Stomach (tissue), 9 donors: ENCODE data around the gene COPB1. TPM values are rescaled to one million over a fixed set of nuclear protein-coding genes. Genes with fewer than 3 reads are reported as not detected.

ENCODE experiments used
- DNase-seq, 2 donors: peaks; one replicate each; pipeline versions ENCODE4 v3.0.0 to v3.0.0-alpha.2; 2013 to 2019
- H3K27ac ChIP-seq, 5 donors: fragments of 200-600 bp in 4 of 5; sonication (generic) in 4 of 5; one replicate each; pipeline ENCODE4 v1.5.1; 2013 to 2019; ENCODE audit warnings: mild to moderate bottlenecking in 1 of 5, moderate library complexity in 1 of 5
- H3K27me3 ChIP-seq, 3 donors: fragments of 200-600 bp; sonication (generic); one replicate each; pipeline ENCODE4 v1.5.1; 2017 to 2019; ENCODE audit warnings: mixed run types in 1 of 3
- H3K36me3 ChIP-seq, 4 donors: fragments of 200-600 bp; sonication (generic); 1 replicate in 3 of 4; 2 replicates in 1 of 4; pipeline ENCODE4 v1.5.1; 2016 to 2019
- H3K4me1 ChIP-seq, 4 donors: fragments of 200-600 bp; sonication (generic); one replicate each; pipeline ENCODE4 v1.5.1; 2016 to 2019
- H3K4me3 ChIP-seq, 4 donors: fragments of 200-600 bp; sonication (generic) in 3 of 4; one replicate each; pipeline ENCODE4 v1.5.1; 2016 to 2019; ENCODE audit warnings: mild to moderate bottlenecking in 1 of 4
- H3K9me3 ChIP-seq, 4 donors: fragments of 200-600 bp; sonication (generic); one replicate each; pipeline ENCODE4 v1.5.1; 2016 to 2019
- CTCF ChIP-seq, 7 experiments: fragments of 450-650 bp in 4 of 7; fragments of 200-600 bp in 3 of 7; sonication (generic) in 3 of 7; IDR thresholded peaks; one replicate each; pipeline ENCODE4 v1.5.1; 2016 to 2019; ENCODE audit warnings: antibody characterized with exemption in 7 of 7, control low read depth in 2 of 7, mild to moderate bottlenecking in 1 of 7
- EP300 ChIP-seq: sonication (generic); formaldehyde crosslinking; IDR thresholded peaks from one replicate; pipeline ENCODE4 v1.6.1; 2017; ENCODE audit warnings: antibody characterized with exemption
- POLR2A ChIP-seq, 4 donors: fragments of 450-650 bp; IDR thresholded peaks; one replicate each; pipeline ENCODE4 v1.6.1; 2016; ENCODE audit warnings: antibody characterized with exemption in 4 of 4, control low read depth in 2 of 4, mild to moderate bottlenecking in 1 of 4, moderate library complexity in 1 of 4
- POLR2AphosphoS5 ChIP-seq, 3 donors: sonication (generic); formaldehyde crosslinking; IDR thresholded peaks; one replicate each; pipeline ENCODE4 v1.6.1; 2016; ENCODE audit warnings: antibody characterized with exemption in 3 of 3
- WGBS, 5 donors: extraction: QIAGEN DNeasy Blood & Tissue Kit in 3 of 5; methylation state at CpG; one replicate each; pipeline versions ENCODE4 v1.1.5 to v1.1.7; 2013 to 2018; 5-methylcytosine and 5-hydroxymethylcytosine counted together
- intact Hi-C: fragments of 100-400 bp; cut with DNase I; formaldehyde crosslinking; loops from one replicate; pipeline ENCODE4 v1.15.1; 2023; ENCODE audit warnings: low total_unique reads
- polyA plus RNA-seq, 3 donors: library from polyadenylated mRNA; stranded (reverse); fragments of 200-250 nt; gene quantifications; one replicate each; pipeline ENCODE4 v1.2.3, GENCODE V29; 2013
- total RNA-seq, 5 donors: library from RNA; depleted of rRNA; stranded (reverse); fragments of >200 nt; gene quantifications; one replicate each; pipeline versions ENCODE4 v1.1.0 to v1.2.3, GENCODE V29; 2014 to 2016
- donor health status: healthy with polysubstance abuse.
- donor health status: Bipolar disorder and iron deficiency.
- donor health status: healthy.

COPB1 gene
- total and polyA plus RNA-seq, 8 donors, result 36.8 to 196 (median 47.9) TPM

GRCh38 chr11:14520747-14521151 is 21.1 kb upstream of the COPB1 start:
- peak overlapping the region; percentile 87 to 94 (median 92) for H3K27ac ChIP-seq
- peak overlapping the region; percentile 74 to 94 (median 78) for H3K4me3 ChIP-seq
- H3K27me3 ChIP-seq, result no peaks in the 10 kb centered on the region
- 13 to 16% (median 14%) methylated on average over 11 of the region's 11 CpGs for WGBS, 5 donors
- H3K9me3 ChIP-seq, result no peaks in the 10 kb centered on the region
- intact Hi-C loops, result no loop called here
- H3K4me1 ChIP-seq, result peaks cover 9 to 28% (median 22%) of the 10 kb centered on the region in 4 donors
- peaks cover 18 to 27% (median 26%) of the 10 kb centered on the region in 4 donors for H3K36me3 ChIP-seq
- no peak for DNase-seq
- TF ChIP-seq POLR2AphosphoS5 (IDR thresholded peaks at IDR 0.05) (no peak), CTCF (IDR thresholded peaks at IDR 0.05) (no peak), POLR2A (IDR thresholded peaks at IDR 0.05) (no peak), EP300 (no peak)

- Histone ChIP-seq H3K27me3 (no peaks in the 10 kb centered on the region), H3K9me3 (no peaks in the 10 kb centered on the region), H3K4me1 (peaks cover 9 to 28% (median 22%) of the 10 kb centered on the region in 4 donors), H3K36me3 (peaks cover 24 to 34% (median 31%) of the 10 kb centered on the region in 4 donors), H3K4me3 (peak within 1 kb of the TSS; percentile 74 to 94 (median 78)), H3K27ac (peak within 1 kb of the TSS; percentile 87 to 94 (median 92))
- TF ChIP-seq POLR2AphosphoS5 (IDR thresholded peaks at IDR 0.05), result peak; percentile 79 to 86 (median 86)
- no peak for TF ChIP-seq EP300
- TF ChIP-seq POLR2A (IDR thresholded peaks at IDR 0.05), result peak in 1 of 4 donors; percentile 2
- peak in 5 of 7 experiments; percentile 49 to 74 (median 53) for TF ChIP-seq CTCF (IDR thresholded peaks at IDR 0.05)
- peak; percentile 95 to 98 for DNase-seq
- intact Hi-C loops, result no loop called here
- 0 to 1% (median 1%) methylated on average over 40 to 56 of the region's 56 CpGs for WGBS, 5 donors
These were observed 20.5 kb upstream of the COPB1 start, which contains the start of gene PSMA1 for GRCh38 chr11:14519917-14520746. Gene PSMA1, minus strand, starts transcription at chr11:14520386. Its CDS starts 87 bp downstream, at chr11:14520299.

GRCh38 chr11:14519597-14519916 is 19.9 kb upstream of the COPB1 start:
- DNase-seq, result no peak
- Histone ChIP-seq H3K4me1 (peaks cover 9 to 28% (median 22%) of the 10 kb centered on the region in 4 donors), H3K27ac (peak overlapping the region; percentile 87 to 94 (median 92)), H3K27me3 (no peaks in the 10 kb centered on the region), H3K36me3 (peaks cover 29 to 39% (median 37%) of the 10 kb centered on the region in 4 donors), H3K9me3 (no peaks in the 10 kb centered on the region), H3K4me3 (peak overlapping the region; percentile 74 to 94 (median 78))
- no peak for TF ChIP-seq POLR2AphosphoS5 (IDR thresholded peaks at IDR 0.05)
- no peak for TF ChIP-seq CTCF (IDR thresholded peaks at IDR 0.05)
- no peak for TF ChIP-seq POLR2A (IDR thresholded peaks at IDR 0.05)
- 0 to 1% (median 1%) methylated on average over 10 of the region's 10 CpGs for WGBS, 5 donors
- intact Hi-C loops, result no loop called here

- peak overlapping the region; percentile 74 to 94 (median 78) for H3K4me3 ChIP-seq
These were observed 19.2 kb upstream of the COPB1 start for GRCh38 chr11:14518820-14519219.

More at GRCh38 chr11:14518820-14519219, 19.2 kb upstream of the COPB1 start:
- WGBS, 5 donors, result 65 to 82% (median 77%) methylated on average over 3 of the region's 3 CpGs
- Histone ChIP-seq H3K4me1 (peaks cover 9 to 28% (median 22%) of the 10 kb centered on the region in 4 donors), H3K9me3 (no peaks in the 10 kb centered on the region), H3K27me3 (no peaks in the 10 kb centered on the region), H3K36me3 (peaks cover 33 to 47% (median 44%) of the 10 kb centered on the region in 4 donors), H3K27ac (peak overlapping the region in 4 of 5 donors; percentile 91 to 94 (median 92))
- intact Hi-C loops, result no loop called here
- TF ChIP-seq POLR2AphosphoS5 (IDR thresholded peaks at IDR 0.05) (no peak), POLR2A (IDR thresholded peaks at IDR 0.05) (no peak), EP300 (no peak), CTCF (IDR thresholded peaks at IDR 0.05) (no peak)
- no peak for DNase-seq
